Measurements from ENCODE around the gene RER1.

RER1 gene

GRCh38 chr1:2399890-2400575, 8.4 kb downstream of the RER1 start:
- in situ Hi-C loops (cut with HindIII; ENCODE audit: low pct_ligation_motif_present, low pct_unique_long_range_greater_than_20kb, low sequenced_read_pairs): loop anchor here (25.0 kb wide), 2 partner anchors 112 to 188 kb away; no protein-coding TSS in a partner anchor
- no peak for DNase-seq

GRCh38 chr1:2400576-2400909, 8.9 kb downstream of the RER1 start:
- no peak for DNase-seq
- in situ Hi-C loops (cut with HindIII; ENCODE audit: low pct_ligation_motif_present, low pct_unique_long_range_greater_than_20kb, low sequenced_read_pairs): loop anchor here (25.0 kb wide), 1 partner anchor 112 kb away; no protein-coding TSS in a partner anchor

GRCh38 chr1:2400950-2401649, 9.5 kb downstream of the RER1 start:
- no peak for DNase-seq
- in situ Hi-C loops (cut with HindIII; ENCODE audit: low pct_ligation_motif_present, low pct_unique_long_range_greater_than_20kb, low sequenced_read_pairs): loop anchor here (25.0 kb wide), 1 partner anchor 111 kb away; no protein-coding TSS in a partner anchor

- in situ Hi-C loops (cut with HindIII; ENCODE audit: low pct_ligation_motif_present, low pct_unique_long_range_greater_than_20kb, low sequenced_read_pairs): loop anchor here (25.0 kb wide), 1 partner anchor 110 kb away; no protein-coding TSS in a partner anchor
- no peak for DNase-seq
These were observed 10.8 kb downstream of the RER1 start for GRCh38 chr1:2402420-2402819.

- in situ Hi-C loops (cut with HindIII; ENCODE audit: low pct_ligation_motif_present, low pct_unique_long_range_greater_than_20kb, low sequenced_read_pairs): loop anchor here (25.0 kb wide), 1 partner anchor 109 kb away; no protein-coding TSS in a partner anchor
- no peak for DNase-seq
These were observed 11.6 kb downstream of the RER1 start for GRCh38 chr1:2403273-2403672.

- in situ Hi-C loops (cut with HindIII; ENCODE audit: low pct_ligation_motif_present, low pct_unique_long_range_greater_than_20kb, low sequenced_read_pairs): loop anchor here (25.0 kb wide), 1 partner anchor 108 kb away; no protein-coding TSS in a partner anchor
- no peak for DNase-seq
These were observed 12.7 kb downstream of the RER1 start for GRCh38 chr1:2404142-2404889.

- in situ Hi-C loops (cut with HindIII; ENCODE audit: low pct_ligation_motif_present, low pct_unique_long_range_greater_than_20kb, low sequenced_read_pairs): loop anchor here (25.0 kb wide), 1 partner anchor 107 kb away; no protein-coding TSS in a partner anchor
- no peak for DNase-seq
These were observed 13.4 kb downstream of the RER1 start for GRCh38 chr1:2404890-2405511.

- DNase-seq: no peak
- in situ Hi-C loops (cut with HindIII; ENCODE audit: low pct_ligation_motif_present, low pct_unique_long_range_greater_than_20kb, low sequenced_read_pairs): loop anchor here (25.0 kb wide), 1 partner anchor 107 kb away; no protein-coding TSS in a partner anchor
These were observed 14.1 kb downstream of the RER1 start for GRCh38 chr1:2405588-2406295.

GRCh38 chr1:2406451-2407041, 14.9 kb downstream of the RER1 start:
- no peak for DNase-seq
- in situ Hi-C loops (cut with HindIII; ENCODE audit: low pct_ligation_motif_present, low pct_unique_long_range_greater_than_20kb, low sequenced_read_pairs): loop anchor here (25.0 kb wide), 1 partner anchor 106 kb away; no protein-coding TSS in a partner anchor

GRCh38 chr1:2407166-2407990, 15.7 kb downstream of the RER1 start:
- in situ Hi-C loops (cut with HindIII; ENCODE audit: low pct_ligation_motif_present, low pct_unique_long_range_greater_than_20kb, low sequenced_read_pairs): loop anchor here (25.0 kb wide), 1 partner anchor 105 kb away; no protein-coding TSS in a partner anchor
- DNase-seq: no peak

- in situ Hi-C loops (cut with HindIII; ENCODE audit: low pct_ligation_motif_present, low pct_unique_long_range_greater_than_20kb, low sequenced_read_pairs): loop anchor here (25.0 kb wide), 1 partner anchor 104 kb away; no protein-coding TSS in a partner anchor
- DNase-seq: no peak
These were observed 16.3 kb downstream of the RER1 start for GRCh38 chr1:2407991-2408275.

GRCh38 chr1:2408456-2408855, 16.8 kb downstream of the RER1 start:
- no peak for DNase-seq
- in situ Hi-C loops (cut with HindIII; ENCODE audit: low pct_ligation_motif_present, low pct_unique_long_range_greater_than_20kb, low sequenced_read_pairs): loop anchor here (25.0 kb wide), 1 partner anchor 104 kb away; no protein-coding TSS in a partner anchor

- in situ Hi-C loops (cut with HindIII; ENCODE audit: low pct_ligation_motif_present, low pct_unique_long_range_greater_than_20kb, low sequenced_read_pairs): loop anchor here (25.0 kb wide), 1 partner anchor 103 kb away; no protein-coding TSS in a partner anchor
- DNase-seq: no peak
These were observed 17.2 kb downstream of the RER1 start for GRCh38 chr1:2408859-2409276.

GRCh38 chr1:2409745-2410144, 18.1 kb downstream of the RER1 start:
- in situ Hi-C loops (cut with HindIII; ENCODE audit: low pct_ligation_motif_present, low pct_unique_long_range_greater_than_20kb, low sequenced_read_pairs): loop anchor here (25.0 kb wide), 1 partner anchor 103 kb away; no protein-coding TSS in a partner anchor
- DNase-seq: no peak

GRCh38 chr1:2411801-2412394, 20.3 kb downstream of the RER1 start:
- in situ Hi-C loops (cut with HindIII; ENCODE audit: low pct_ligation_motif_present, low pct_unique_long_range_greater_than_20kb, low sequenced_read_pairs): loop anchor here (25.0 kb wide), 1 partner anchor 100 kb away; no protein-coding TSS in a partner anchor

GRCh38 chr1:2412395-2412772, 20.7 kb downstream of the RER1 start, which contains the start of gene PEX10:
Gene PEX10, minus strand, starts transcription at chr1:2412564. Its CDS starts 62 bp downstream, at chr1:2412502.
- in situ Hi-C loops (cut with HindIII; ENCODE audit: low pct_ligation_motif_present, low pct_unique_long_range_greater_than_20kb, low sequenced_read_pairs): loop anchor here (25.0 kb wide), 1 partner anchor 100 kb away; no protein-coding TSS in a partner anchor

More at GRCh38 chr1:2411801-2412394, 20.3 kb downstream of the RER1 start:
- no peak for DNase-seq

More at GRCh38 chr1:2412395-2412772, 20.7 kb downstream of the RER1 start, which contains the start of gene PEX10:
- DNase-seq: peak; percentile 93
